ENCODE data around the gene TMEM245. TPM values are rescaled to one million over a fixed set of nuclear protein-coding genes. Genes with fewer than 3 reads are reported as not detected.

Gene TMEM245
- total RNA-seq, 1 experiment from 2014 or later = 54.0 TPM

- no peak for DNase-seq (ENCODE audit: low read depth, low spot score)
- in situ Hi-C loops (cut with HindIII; ENCODE audit: low pct_unique_long_range_greater_than_20kb, low sequenced_read_pairs) (no loop called here), intact Hi-C loops (cut with micrococcal nuclease; ENCODE audit: unreplicated experiment) (loop anchor here (5.0 kb wide), 1 partner anchor 311 kb away; the partner anchor contains the start of gene EPB41L4B)
- no TSS peak for BruUV-seq (replicated peaks)
- ChIA-PET POLR2A (no interaction called here), CTCF (interaction anchor here (0.7 kb wide), 1 partner anchor 334 kb away, joined by 5 read pairs; no protein-coding TSS in a partner anchor)
- no peak for TF ChIP-seq SIN3A (IDR thresholded peaks at IDR 0.05; ENCODE audit: borderline replicate concordance, insufficient read depth, low read depth, low read length)
- no peak for TF ChIP-seq TCF7L2 (IDR thresholded peaks at IDR 0.05; ENCODE audit: low read depth, low read length)
- TF ChIP-seq CTCF (IDR thresholded peaks at IDR 0.05) = no peak
- TF ChIP-seq REST (IDR thresholded peaks at IDR 0.05; ENCODE audit: insufficient read depth in 1 of 2, low read depth in 2 of 2, low read length in 1 of 2) = no peak
- no peak for TF ChIP-seq POLR2AphosphoS5 (IDR thresholded peaks at IDR 0.05; ENCODE audit: low read depth, low read length)
- H3K9me3 ChIP-seq (ENCODE audit: control insufficient read depth, insufficient read depth, low read depth, low read length) = no peaks in the 10 kb centered on the region
- ATAC-seq = no peak
- peaks cover 31% of the 10 kb centered on the region for H3K4me1 ChIP-seq (ENCODE audit: control insufficient read depth, insufficient read depth, low read length)
- H3K4me3 ChIP-seq (ENCODE audit: low read depth in 2 of 2, low read length in 2 of 2) = peak overlapping the region; percentile 75 to 78; a peak in 3 of 4 replicates
- H3K36me3 ChIP-seq (ENCODE audit: control insufficient read depth, insufficient read depth, low read length) = peaks cover 2% of the 10 kb centered on the region
- peak overlapping the region; percentile 79 for H3K27ac ChIP-seq (ENCODE audit: low read length)
- no peaks in the 10 kb centered on the region for H3K27me3 ChIP-seq (ENCODE audit: control insufficient read depth, insufficient read depth, low read length)
Measured at GRCh38 chr9:109011231-109011671, 108.5 kb downstream of the TMEM245 start.

GRCh38 chr9:109010746-109011145 is 109.0 kb downstream of the TMEM245 start:
- no peak for TF ChIP-seq TCF7L2 (IDR thresholded peaks at IDR 0.05; ENCODE audit: low read depth, low read length)
- no peak for TF ChIP-seq POLR2AphosphoS5 (IDR thresholded peaks at IDR 0.05; ENCODE audit: low read depth, low read length)
- TF ChIP-seq REST (IDR thresholded peaks at IDR 0.05; ENCODE audit: insufficient read depth in 1 of 2, low read depth in 2 of 2, low read length in 1 of 2) = no peak
- no peak for TF ChIP-seq CTCF (IDR thresholded peaks at IDR 0.05)
- TF ChIP-seq SIN3A (IDR thresholded peaks at IDR 0.05; ENCODE audit: borderline replicate concordance, insufficient read depth, low read depth, low read length) = no peak
- Histone ChIP-seq H3K27ac (ENCODE audit: low read length) (peak overlapping the region; percentile 79), H3K4me3 (ENCODE audit: low read depth in 2 of 2, low read length in 2 of 2) (peak overlapping the region in 1 of 2 experiments; percentile 75; a peak in 1 of 4 replicates), H3K9me3 (ENCODE audit: control insufficient read depth, insufficient read depth, low read depth, low read length) (no peaks in the 10 kb centered on the region), H3K4me1 (ENCODE audit: control insufficient read depth, insufficient read depth, low read length) (peaks cover 31% of the 10 kb centered on the region), H3K36me3 (ENCODE audit: control insufficient read depth, insufficient read depth, low read length) (peaks cover 2% of the 10 kb centered on the region), H3K27me3 (ENCODE audit: control insufficient read depth, insufficient read depth, low read length) (no peaks in the 10 kb centered on the region)
- no TSS peak for BruUV-seq (replicated peaks)
- ChIA-PET CTCF (no interaction called here), POLR2A (no interaction called here)
- no peak for DNase-seq (ENCODE audit: low read depth, low spot score)
- in situ Hi-C loops (cut with HindIII; ENCODE audit: low pct_unique_long_range_greater_than_20kb, low sequenced_read_pairs) = no loop called here
- ATAC-seq = no peak
- intact Hi-C loops (cut with micrococcal nuclease; ENCODE audit: unreplicated experiment) = loop anchor here (5.0 kb wide), 1 partner anchor 312 kb away; the partner anchor contains the start of gene EPB41L4B

Measured in Panc1 (cell line).